GM18508 (cell line): ENCODE results near the gene CD300C.
"Not testable (repeated sequence)": the region's sequence is repeated elsewhere in the genome, so short reads cannot be mapped to it uniquely, and the experiment has no call there.

Experiments
- ATAC-seq: cut with Tn5 transposase; IDR thresholded peaks from one replicate; pipeline ENCODE4 v1.9.1; 2021; ENCODE audit warnings: moderate number of reproducible peaks; ENCODE audit not compliant: insufficient read depth, unreplicated experiment

CD300C gene

GRCh38 chr17:74565126-74565525 is 19.2 kb upstream of the CD300C start:
- ATAC-seq = no peak

GRCh38 chr17:74563358-74563757 is 17.4 kb upstream of the CD300C start:
- ATAC-seq = no peak

GRCh38 chr17:74561586-74561985 is 15.7 kb upstream of the CD300C start:
- no peak for ATAC-seq

DNA sequence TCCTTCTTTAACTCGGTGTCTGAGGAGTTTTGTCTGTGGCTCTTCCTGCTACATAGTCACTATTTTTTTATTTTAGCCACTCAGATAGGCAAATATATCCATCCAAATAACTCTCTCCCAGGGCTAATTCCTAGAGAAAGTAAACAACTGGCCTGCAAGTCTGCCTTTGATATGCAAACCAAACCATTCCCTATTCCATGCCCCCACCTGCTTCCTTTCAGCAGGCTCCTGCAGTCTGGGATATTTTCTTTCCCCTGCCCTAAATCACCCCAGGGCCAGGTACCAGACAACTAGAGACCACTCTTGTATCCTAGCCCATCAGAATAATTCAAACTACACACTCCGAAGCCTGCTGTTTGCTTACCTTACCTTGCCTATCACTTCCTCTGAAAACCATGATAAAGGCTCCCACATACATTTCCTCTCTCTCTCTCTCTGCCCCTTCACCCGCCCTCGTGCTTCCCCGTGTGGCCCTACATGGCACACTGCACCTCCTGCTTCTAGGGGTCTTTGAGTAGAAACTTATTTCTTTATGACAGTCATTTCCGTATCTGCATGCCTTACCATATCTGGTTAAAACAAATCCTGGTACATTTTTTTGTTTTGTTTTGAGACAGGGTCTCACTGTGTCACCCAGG is 13.1 kb upstream of the CD300C start:
- ATAC-seq = no peak

GRCh38 chr17:74558402-74558801 is 12.5 kb upstream of the CD300C start:
- ATAC-seq = not testable (repeated sequence)

DNA sequence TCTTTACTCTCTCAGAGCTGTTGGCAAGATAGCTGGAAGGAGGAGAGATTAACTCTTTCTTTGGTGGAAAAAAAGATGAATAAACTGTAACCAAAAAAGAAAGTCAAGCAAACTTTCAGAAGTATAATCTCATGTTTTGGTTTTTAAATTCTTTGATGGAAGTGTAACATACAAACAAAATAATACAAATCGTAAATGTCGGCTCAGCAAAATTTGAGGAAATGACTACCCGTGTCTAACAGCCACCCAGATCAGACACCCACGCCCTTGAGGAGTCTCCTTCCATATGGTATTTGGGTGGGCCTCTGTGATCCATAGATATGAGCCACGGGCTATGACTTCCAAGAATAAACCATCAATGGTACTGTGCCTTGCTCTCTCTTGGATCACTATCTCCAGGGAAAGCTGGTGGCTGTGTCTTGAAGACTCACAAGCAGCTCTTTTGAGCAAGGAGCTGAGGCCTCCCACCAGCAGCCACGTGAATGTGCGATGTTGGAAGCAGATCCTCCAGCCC is 9.6 kb upstream of the CD300C start:
- ATAC-seq = no peak

DNA sequence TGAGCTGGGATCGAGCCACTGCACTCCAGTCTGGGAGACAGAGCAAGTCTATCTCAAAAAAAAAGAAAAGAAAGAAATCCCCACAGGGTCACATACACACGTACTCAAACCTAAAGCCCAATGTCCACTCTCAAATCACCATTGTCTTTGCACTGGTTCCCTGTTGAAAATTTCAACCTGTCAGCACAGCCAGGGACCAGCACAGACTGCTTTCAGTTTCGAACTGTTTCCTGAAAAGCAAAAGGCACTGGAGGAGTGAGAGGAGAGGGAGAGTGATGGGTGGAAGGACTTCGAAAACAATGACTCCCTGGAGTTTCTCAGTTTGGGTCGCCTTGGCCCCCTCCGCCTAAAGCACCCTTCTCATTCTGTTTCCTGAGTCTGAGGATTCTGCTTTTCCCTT is 9.0 kb upstream of the CD300C start:
- no peak for ATAC-seq

DNA sequence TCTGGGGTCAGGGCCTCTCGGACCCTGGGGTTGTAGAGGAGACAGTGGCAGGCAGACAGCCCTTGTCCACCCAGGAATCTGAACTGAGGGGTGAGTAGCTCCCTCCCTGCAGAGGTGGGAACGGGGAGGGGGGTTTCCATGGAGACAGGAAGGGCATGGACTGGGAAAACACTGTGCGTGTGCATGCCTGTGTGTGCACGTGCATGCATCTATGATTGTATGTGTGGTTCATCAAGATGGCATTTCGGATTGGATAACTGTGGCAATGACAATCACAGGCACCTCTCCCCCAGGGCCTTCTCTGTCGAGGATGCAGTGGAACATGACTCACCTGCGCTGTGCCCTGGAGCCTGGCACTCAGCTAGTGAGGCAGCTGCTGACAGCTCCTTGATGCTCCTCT is 6.1 kb upstream of the CD300C start:
- no peak for ATAC-seq

GRCh38 chr17:74550602-74551001 is 4.7 kb upstream of the CD300C start:
- ATAC-seq = no peak

DNA sequence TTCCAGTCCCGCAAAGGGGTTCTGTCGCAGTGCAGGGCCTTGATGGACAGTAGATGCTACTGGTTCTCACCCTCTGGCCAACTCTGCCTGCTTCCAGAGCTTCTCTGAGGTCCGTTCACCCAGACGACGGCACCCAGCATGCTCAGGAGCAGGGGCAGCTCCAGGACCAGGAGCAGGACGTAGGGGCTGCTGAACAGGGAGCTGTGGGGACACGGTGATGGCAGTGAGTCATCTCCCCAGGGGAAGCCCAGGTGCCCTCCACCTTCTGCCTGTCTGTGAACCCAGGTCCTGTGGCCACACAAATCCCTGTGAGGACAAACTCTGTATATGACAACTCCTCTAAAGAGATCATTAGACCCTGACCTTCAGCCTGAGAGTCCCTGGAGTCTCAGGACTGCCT is 3.4 kb upstream of the CD300C start:
- no peak for ATAC-seq

GRCh38 chr17:74547736-74548135 is 1.8 kb upstream of the CD300C start:
- ATAC-seq = no peak

DNA sequence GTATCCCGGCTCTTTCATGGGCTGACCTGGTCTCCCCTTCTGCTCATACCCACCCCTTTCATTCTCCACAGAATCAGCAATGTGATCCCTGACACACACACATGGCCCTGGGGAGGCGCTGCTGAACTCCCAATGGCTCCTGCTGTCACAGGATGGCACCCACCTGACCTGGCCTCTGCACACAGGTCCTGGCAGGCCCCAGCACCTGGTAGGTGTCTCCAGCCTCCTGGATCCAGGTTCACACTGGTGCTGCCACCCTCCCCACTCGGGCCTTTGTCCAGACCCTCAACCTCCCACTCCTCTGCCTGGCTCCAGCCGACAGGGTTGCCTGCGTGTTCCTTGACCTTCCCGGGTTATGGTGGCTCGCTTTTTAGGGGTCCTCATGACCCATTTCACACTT is 1.3 kb upstream of the CD300C start:
- no peak for ATAC-seq

- no peak for ATAC-seq
Observed at GRCh38 chr17:74546586-74546985, 671 bp upstream of the CD300C start.

DNA sequence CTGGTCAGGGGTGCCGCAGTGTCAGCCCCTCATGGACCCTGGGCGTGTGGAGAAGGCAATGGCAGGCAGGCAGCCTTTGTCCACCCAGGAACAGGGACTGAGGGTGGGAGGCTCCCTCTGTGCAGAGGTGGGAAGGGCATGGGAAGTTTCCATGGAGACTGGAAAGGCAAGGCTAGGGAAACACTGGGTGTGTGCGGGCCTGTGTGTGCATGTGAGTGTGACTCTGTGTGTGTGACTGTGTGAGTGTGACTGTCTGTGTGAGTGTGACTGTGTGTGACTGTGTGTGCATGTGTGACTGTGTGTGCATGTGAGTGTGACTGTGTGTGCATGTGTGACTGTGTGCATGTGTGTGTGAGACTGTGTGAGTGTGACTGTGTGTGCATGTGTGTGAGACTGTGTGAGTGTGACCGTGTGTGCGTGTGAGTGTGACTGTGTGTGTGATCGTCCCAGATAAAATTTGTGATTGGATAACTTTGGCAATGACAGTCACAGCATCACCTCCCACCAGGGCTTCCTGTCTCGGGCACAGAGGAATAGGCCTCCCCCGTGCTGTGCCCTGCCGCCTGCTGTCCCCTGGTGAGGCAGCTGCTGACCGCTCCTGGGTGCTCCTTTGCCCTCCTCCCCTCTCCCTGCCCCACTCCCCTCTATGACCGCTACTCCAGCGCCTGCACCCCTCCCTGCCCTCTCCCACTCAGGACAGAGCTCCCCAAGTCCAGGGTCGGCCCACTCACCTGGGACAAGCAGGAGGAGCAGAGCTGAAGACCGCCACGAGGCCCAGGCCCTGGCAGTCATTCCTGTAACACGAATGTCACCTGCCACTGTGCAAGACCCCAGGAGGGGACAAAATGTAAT is 698 bp downstream of the CD300C start:
- ATAC-seq = no peak

DNA sequence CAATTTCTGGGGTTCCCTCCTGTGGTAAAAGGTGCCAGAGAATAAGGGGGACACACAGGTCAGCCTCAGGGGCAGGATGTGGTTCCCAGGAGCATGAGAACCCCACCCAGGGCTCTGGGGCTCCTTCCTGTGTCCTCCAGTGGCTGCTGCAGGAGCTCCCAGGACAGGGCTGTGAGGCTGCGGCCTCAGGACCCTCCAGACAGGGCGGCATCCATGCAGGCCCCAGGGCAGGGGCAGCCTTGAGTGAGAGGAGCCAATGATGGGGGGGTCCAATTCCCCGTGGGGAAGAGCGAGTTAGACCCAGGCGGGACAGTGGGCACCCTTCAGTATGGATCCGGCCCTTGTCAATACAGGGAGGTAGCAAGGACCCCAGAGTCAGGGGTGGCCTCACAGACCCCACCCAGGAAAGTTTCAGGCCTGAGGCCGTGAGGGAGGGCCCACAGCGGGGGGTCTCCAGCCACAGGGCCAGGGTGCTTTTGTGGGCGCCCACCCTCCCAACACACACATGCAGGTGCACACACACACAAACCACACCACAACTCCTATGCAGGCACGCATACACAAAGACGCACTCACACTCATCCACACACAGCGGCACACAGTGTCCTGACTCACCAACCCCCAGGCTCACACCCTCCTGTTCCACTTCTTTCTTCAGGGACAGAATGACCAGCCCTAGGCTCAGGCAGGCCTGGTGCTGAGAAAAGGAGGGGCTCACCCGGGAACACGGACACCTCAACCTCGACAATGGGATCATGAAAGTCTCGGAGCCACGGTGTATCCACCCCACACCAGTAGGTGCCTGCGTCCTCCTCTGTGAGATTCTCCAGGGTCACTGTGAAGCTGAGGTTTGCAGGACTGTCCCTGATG is 1.8 kb downstream of the CD300C start:
- no peak for ATAC-seq

- ATAC-seq = no peak
Observed at GRCh38 chr17:74543406-74543805, 2.5 kb downstream of the CD300C start.

DNA sequence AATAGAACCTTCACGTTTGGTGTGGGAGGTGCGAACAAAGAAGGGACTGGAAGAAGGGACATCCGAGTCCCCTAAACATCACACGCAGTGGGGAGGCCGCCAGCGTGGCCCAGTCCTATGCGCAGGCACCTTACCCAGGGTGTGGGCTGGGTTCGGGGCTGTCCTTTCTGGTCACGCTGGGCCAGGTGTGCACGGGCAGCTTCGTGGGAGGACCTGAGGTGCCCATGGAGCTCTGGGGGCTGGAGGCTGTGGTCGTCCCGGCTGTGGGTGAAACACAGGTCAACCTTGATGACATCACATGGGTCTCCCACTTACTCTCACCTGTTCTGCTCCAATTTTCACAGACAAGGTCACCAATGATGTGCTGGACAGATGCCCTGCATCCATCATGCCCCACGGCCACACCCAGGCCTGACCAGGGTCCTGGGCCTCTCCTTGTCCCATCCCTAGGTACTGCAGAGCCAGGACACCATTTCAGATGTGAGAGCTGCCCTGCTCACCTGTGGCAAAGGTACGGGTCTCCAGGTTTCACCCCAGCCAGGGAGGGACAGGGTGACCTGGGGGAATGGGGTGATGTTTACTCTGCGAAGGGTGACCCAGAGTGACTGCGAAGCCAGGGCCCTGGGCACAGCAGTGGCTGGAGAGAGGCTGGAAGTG is 3.1 kb downstream of the CD300C start:
- ATAC-seq = no peak

GRCh38 chr17:74542166-74542565 is 3.7 kb downstream of the CD300C start:
- ATAC-seq = no peak

- ATAC-seq = no peak
Observed at GRCh38 chr17:74541176-74542111, 4.5 kb downstream of the CD300C start.
